Left colon (tissue), 2 donors: ENCODE data around the gene CCNT2. TPM values are rescaled to one million over a fixed set of nuclear protein-coding genes. Genes with fewer than 3 reads are reported as not detected.
A peak's percentile ranks its signal among the peaks of the same experiment; 100 is the strongest.
"Not testable (repeated sequence)": the region's sequence is repeated elsewhere in the genome, so short reads cannot be mapped to it uniquely, and the experiment has no call there.

Experiments used
- ATAC-seq: fragments of 200-7000 bp; cut with Tn5 transposase; one replicate; pipeline ENCODE4 v1.9.1; 2020; ENCODE audit warnings: mild to moderate bottlenecking, moderate library complexity
- DNase-seq, 2 donors: peaks; one replicate each; pipeline ENCODE4 v3.0.0-alpha.2; 2020
- intact Hi-C, 2 donors: fragments of 100-400 bp; cut with DNase I in 1 of 2; cut with micrococcal nuclease in 1 of 2; formaldehyde crosslinking; loops; one replicate each; pipeline versions ENCODE4 v1.11.2 to v1.14.0; 2022; cut with DNase I, micrococcal nuclease
- total RNA-seq, 2 donors: library from RNA; stranded (reverse); fragmentation: NEBNext Ultra II Directional; extraction: Animal tissue kit (Norgen Biotek cat#: 25700); gene quantifications; one replicate each; pipeline ENCODE4 v1.2.1, GENCODE V29; 2021
- donor health status: DM: no; HTN: no; CAD: no.
- donor health status: DM: yes; HTN: yes; CAD: no.

CCNT2 gene
- total RNA-seq, 2 donors from 2014 or later, result 33.9 to 35.3 TPM

DNA sequence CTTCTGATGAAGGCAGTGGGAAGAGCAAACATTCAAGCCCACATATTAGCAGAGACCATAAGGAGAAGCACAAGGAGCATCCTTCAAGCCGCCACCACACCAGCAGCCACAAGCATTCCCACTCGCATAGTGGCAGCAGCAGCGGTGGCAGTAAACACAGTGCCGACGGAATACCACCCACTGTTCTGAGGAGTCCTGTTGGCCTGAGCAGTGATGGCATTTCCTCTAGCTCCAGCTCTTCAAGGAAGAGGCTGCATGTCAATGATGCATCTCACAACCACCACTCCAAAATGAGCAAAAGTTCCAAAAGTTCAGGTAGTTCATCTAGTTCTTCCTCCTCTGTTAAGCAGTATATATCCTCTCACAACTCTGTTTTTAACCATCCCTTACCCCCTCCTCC, 35.4 kb downstream of the CCNT2 start:
- ATAC-seq (no peak), DNase-seq (no peak)
- intact Hi-C loops, result no loop called here

DNA sequence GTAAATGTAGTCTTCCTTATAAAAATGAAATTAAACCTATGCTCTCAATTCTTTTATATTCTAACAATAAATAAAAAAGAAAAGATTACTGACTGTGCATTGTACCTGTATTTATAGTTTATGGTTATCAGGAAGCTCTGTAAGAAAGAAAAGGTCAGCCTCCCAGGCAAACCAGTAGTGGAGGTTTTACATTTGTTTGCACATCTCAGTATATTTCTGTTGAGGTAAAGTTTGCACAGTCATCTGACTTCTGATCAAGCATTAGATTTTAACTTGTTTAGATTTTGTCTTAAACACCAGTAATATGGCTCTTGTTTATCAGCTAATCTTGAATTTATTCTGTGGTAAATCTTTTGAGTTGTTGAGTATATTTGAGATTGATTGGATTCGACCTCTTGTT, 37.1 kb downstream of the CCNT2 start:
- intact Hi-C loops, result no loop called here
- ATAC-seq, result peak; percentile 76
- no peak for DNase-seq

- ATAC-seq (peak; percentile 34), DNase-seq (no peak)
- intact Hi-C loops, result no loop called here
These were observed 38.9 kb downstream of the CCNT2 start for GRCh38 chr2:134957477-134957876.

DNA sequence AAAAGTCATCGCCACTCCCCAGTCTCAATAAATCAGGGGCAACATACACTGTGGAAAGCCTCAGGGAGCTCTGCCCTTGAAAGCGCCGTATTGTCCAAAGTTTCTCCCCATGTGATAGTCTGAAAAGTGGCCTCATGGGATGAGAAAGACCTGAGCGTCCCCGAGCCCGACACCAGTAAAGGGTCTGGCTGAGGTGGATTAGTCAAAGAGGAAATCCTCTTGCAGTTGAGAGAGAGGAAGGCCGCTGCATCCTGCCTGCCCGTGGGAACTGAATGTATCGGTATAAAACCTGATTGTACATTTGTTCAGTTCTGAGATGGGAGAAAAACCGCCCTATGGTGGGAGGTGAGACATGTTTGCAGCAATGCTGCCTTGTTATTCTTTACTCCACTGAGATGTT, 48.5 kb downstream of the CCNT2 start:
- intact Hi-C loops, ATAC-seq, DNase-seq: not testable (repeated sequence)

- intact Hi-C loops, result no loop called here
- ATAC-seq (no peak), DNase-seq (no peak)
These were observed 54.9 kb downstream of the CCNT2 start for GRCh38 chr2:134973241-134974138.

DNA sequence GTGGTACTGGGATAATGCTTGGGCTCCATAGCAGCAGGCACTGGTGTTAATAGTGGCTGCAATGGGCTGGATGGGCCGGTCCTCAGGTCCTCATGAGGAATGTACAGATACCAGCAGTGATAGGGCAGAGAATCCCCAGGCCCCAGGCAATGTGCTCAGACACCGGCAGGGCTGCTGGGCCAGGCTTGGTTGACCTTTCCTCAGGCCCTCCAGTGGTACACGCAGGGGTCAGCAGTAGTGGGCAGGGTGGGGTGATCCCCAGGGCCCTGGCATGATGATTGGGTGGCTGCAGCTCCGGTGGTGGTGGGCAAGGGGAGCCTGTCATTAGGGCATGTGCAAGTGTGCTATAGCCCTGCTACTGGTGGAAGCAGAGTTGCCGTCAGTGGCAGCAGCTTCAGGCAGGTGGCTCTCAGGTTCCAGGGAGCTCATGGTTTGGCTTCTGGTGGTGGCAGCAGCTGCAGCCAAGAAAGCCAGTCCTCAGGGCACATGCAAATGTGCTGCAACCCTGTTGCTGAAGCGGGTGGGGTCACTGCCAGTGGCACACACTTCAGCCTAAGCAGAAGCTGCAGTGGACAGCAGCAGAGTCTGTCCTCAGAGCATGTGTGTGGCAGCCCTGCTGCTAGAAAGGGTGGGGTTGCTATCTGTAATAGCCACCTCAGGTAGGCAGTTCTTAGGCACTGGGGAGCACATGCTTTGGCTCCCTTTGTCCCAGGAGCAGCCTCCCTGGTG, 56.8 kb downstream of the CCNT2 start:
- intact Hi-C loops, result no loop called here
- peak in 1 of 2 donors; percentile 43 for DNase-seq
- peak; percentile 57 for ATAC-seq

DNA sequence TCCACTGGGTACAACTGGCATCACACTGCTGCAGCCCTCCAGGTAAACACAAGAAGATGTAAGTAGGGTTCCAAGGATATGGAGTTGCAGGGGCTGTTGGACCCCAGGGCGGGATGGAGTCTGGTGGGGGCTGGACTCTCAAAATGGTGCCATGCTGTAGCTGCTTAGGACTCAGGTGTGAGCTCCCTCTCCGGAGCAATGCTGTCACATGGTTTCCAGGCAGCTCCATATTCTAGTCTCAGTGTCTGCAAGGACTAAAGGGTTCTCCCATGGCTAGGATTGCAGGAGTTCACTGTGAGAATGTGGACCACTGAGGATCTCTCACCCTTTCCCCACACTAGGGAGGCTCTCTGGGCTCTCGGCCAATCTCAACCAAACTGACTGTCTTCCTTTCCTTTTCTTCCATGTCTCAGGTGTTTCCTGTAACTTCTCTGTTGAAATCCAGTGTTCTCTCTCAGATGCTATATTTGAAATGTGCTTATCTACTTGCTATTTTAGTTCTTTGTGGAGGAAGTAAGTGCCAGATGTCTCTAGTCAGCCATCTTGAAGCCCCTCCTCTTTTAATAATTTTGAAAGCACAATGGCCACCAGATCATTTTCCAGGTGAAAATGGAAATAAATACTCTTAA, 57.6 kb downstream of the CCNT2 start:
- intact Hi-C loops, result no loop called here
- ATAC-seq (no peak), DNase-seq (no peak)

- intact Hi-C loops, DNase-seq, ATAC-seq: not testable (repeated sequence)
These were observed 58.5 kb downstream of the CCNT2 start for GRCh38 chr2:134977104-134977503.

DNA sequence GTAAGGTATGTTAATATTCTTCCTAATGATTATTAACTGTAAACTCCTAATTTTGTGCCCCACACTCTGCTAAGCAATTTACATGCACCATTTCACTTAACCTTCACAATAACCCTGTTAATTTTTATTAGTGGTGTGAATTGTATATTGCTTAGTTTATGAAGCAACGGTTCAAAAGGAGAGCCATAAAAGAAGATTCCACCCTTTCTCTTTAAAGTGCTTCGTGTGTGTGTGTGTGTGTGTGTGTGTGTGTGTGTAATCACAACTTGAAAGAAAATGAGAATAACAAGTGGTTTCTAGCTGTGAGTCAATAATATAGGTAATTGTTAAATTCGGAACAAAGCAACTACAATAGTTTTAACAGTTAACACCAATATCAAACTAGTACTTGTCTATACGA, 60.6 kb downstream of the CCNT2 start:
- DNase-seq, result no peak
- peak; percentile 81 for ATAC-seq
- intact Hi-C loops, result no loop called here

DNA sequence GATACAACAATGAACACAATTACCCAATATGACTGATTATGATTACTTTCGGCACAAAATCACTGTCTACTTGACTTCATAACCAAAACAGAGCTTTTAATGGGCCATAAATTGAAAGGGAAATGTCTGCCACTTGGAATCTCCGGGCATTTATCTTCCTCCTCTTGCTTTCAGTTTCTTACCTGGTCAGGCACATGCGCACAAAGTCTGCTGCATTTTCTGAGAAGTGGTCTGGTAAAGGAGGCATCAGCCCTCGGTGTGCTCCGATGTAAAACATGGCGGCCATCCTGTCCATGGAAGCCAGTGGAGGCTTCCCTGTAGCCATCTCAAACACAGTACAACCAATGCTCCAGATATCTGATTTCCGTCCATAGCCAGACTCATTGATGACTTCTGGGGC, 62.0 kb downstream of the CCNT2 start:
- ATAC-seq (no peak), DNase-seq (no peak)
- intact Hi-C loops, result no loop called here

- ATAC-seq, result no peak
- no peak for DNase-seq
- intact Hi-C loops, result no loop called here
These were observed 64.0 kb downstream of the CCNT2 start for GRCh38 chr2:134982603-134983002.

DNA sequence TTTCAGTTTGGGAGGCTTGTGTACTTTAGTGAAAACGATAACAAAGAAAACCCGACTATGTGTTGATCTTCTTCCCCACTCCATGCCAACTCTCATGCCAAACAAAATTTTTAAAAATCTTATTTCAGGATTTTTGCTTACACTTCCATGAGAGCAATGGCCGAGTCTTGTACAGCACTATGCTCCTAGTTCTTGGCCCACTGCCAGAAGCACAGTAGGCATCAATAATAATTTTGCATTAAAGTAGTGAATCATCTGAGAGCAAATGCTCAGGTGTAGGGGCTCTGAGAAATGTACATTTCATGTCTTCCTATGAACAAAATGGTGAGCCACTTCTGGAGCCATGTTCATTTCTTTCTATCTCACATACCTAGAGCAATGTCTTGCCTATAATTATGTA, 66.4 kb downstream of the CCNT2 start:
- intact Hi-C loops, result no loop called here
- DNase-seq (no peak), ATAC-seq (no peak)

GRCh38 chr2:134988994-134989605, 70.5 kb downstream of the CCNT2 start:
- intact Hi-C loops, result no loop called here
- ATAC-seq, result peak; percentile 71
- DNase-seq, result no peak

GRCh38 chr2:134999521-134999920, 80.9 kb downstream of the CCNT2 start:
- DNase-seq, result no peak
- intact Hi-C loops, result no loop called here
- ATAC-seq, result peak; percentile 56

DNA sequence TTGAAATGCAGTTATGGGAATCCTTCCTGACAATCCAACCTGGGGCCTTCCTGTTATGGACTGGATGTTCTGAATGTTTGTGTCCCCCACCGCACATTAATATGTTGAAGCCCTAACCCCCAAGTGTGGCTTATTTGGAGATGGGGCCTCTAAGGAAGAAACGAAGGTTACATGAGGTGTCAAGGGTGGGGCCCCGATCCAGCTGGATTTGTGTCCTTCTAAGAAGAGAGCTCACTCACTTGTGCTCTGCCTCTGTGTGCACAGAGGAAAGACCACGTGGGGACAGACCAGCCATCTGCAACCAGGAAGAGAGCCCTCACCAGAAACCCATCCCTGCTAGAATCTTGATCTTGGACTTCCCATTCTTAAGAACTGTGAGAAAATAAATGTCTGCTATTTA, 84.2 kb downstream of the CCNT2 start:
- intact Hi-C loops, result loop anchor here in 1 of 2 donors (10.0 kb wide), 1 partner anchor 702 kb away; no protein-coding TSS in a partner anchor
- no peak for DNase-seq
- no peak for ATAC-seq

DNA sequence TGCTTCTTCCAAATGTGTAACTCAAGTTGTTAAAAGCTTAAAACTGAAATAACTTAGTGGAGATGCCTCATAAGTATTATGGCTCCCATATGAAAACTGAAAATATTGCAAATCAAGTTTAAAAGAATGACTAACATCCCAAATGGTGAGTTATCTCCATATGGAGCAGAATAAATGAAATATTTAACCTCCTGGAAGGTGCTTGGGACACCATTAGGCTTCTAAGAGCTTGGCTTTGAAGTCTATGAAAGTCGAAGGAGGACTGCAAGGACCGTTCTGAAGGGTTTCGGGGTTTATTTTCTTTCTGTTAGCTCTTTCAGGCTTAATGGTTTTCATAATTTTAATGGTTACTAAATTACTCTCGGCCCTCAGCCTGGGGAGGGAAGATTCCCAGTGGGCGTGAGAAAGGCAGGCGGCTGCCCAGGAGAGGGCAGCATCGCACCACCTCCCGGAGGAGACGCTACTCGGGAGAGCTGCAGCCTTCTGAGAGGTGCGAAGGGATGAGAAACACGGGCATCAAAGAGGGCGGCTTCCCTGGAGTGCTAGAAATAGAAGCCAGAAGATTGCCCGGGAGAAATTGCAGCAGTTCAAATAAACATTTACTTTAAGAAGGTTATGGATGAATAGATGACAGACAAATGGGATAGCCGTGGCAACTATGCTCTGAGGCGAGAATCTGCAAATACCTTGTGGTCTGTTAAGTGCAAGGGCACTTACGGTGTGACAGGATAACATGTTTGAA, 85.6 kb downstream of the CCNT2 start:
- intact Hi-C loops, result loop anchor here in 1 of 2 donors (10.0 kb wide), 1 partner anchor 701 kb away; no protein-coding TSS in a partner anchor
- DNase-seq, result peak; percentile 49 to 81
- ATAC-seq, result peak; percentile 99

- intact Hi-C loops, result loop anchor here in 1 of 2 donors (10.0 kb wide), 1 partner anchor 699 kb away; no protein-coding TSS in a partner anchor
- ATAC-seq (no peak), DNase-seq (no peak)
These were observed 87.1 kb downstream of the CCNT2 start for GRCh38 chr2:135005753-135006152.
